MCF 10A (cell line): ENCODE results near the gene SUSD3. TPM values are rescaled to one million over a fixed set of nuclear protein-coding genes. Genes with fewer than 3 reads are reported as not detected.

Experiments
- BruUV-seq: library from RNA; stranded (reverse); fragments of 400-500 nt; replicated peaks from 2 replicates; lab custom pipeline; 2021; lab: Mats Ljungman, UMichigan
- CTCF ChIA-PET: fragments of 300-600 bp; sonication (Branson Sonifier 250); formaldehyde crosslinking; extraction: SDS; loops from one replicate; lab custom pipeline; 2021; ENCODE audit warnings: antibody characterized with exemption, inconsistent platforms; lab: Yijun Ruan, JAX
- POLR2A ChIA-PET: fragments of 300-600, 350-650 bp; sonication (Branson Sonifier 250); formaldehyde crosslinking; extraction: SDS; loops from one replicate; lab custom pipeline; 2020; ENCODE audit warnings: antibody characterized with exemption, inconsistent platforms; lab: Yijun Ruan, JAX
- DNase-seq: peaks from one replicate; pipeline ENCODE4 v3.0.0-alpha.2; 2018; ENCODE audit not compliant: unreplicated experiment
- H3K27ac Mint-ChIP-seq: one replicate; pipeline ENCODE4 v1.8.0; 2022; ENCODE audit warnings: mild to moderate bottlenecking, low read depth, mixed read lengths; ENCODE audit not compliant: unreplicated experiment
- H3K27me3 Mint-ChIP-seq: one replicate; pipeline ENCODE4 v1.8.0; 2022; ENCODE audit warnings: mixed read lengths; ENCODE audit not compliant: insufficient read depth, unreplicated experiment
- H3K36me3 Mint-ChIP-seq: one replicate; pipeline ENCODE4 v1.8.0; 2022; ENCODE audit warnings: mild to moderate bottlenecking, moderate library complexity, mixed read lengths; ENCODE audit not compliant: insufficient read depth, unreplicated experiment
- H3K4me1 Mint-ChIP-seq: one replicate; pipeline ENCODE4 v1.8.0; 2022; ENCODE audit warnings: mixed read lengths; ENCODE audit not compliant: insufficient read depth, unreplicated experiment
- H3K4me3 Mint-ChIP-seq: one replicate; pipeline ENCODE4 v1.8.0; 2022; ENCODE audit warnings: mild to moderate bottlenecking, moderate library complexity, mixed read lengths; ENCODE audit not compliant: unreplicated experiment
- H3K9me3 Mint-ChIP-seq: one replicate; pipeline ENCODE4 v1.8.0; 2022; ENCODE audit warnings: mixed read lengths; ENCODE audit not compliant: unreplicated experiment
- CTCF ChIP-seq: fragments of 200-600 bp; IDR thresholded peaks from one replicate; pipeline ENCODE4 v1.8.0; 2022; ENCODE audit warnings: antibody characterized with exemption, mild to moderate bottlenecking; ENCODE audit not compliant: unreplicated experiment
- intact Hi-C: fragments of 100-400 bp; cut with micrococcal nuclease; formaldehyde crosslinking; loops from 2 replicates; pipeline ENCODE4 v1.14.1; 2022
- total RNA-seq: library from RNA; stranded (reverse); gene quantifications from 2 replicates; pipeline ENCODE4 v1.2.3, GENCODE V29; 2022

SUSD3 gene
- total RNA-seq, 1 experiment from 2014 or later, result not detected

- Mint-ChIP-seq H3K4me1 (peaks cover 30% of the 10 kb centered on the region), H3K36me3 (peaks cover 4% of the 10 kb centered on the region), H3K4me3 (peak overlapping the region; percentile 78), H3K27me3 (no peaks in the 10 kb centered on the region), H3K27ac (peak overlapping the region; percentile 43), H3K9me3 (peaks cover 5% of the 10 kb centered on the region)
- DNase-seq, result no peak
- POLR2A ChIA-PET, result interaction anchor here (0.6 to 4.7 kb wide), 10 partner anchors 23 to 1041 kb away, joined by 3 to 37 read pairs (median 3); partner anchors contain the start of genes FAM120A, FAM120AOS and NINJ1
- no peak for TF ChIP-seq CTCF
- intact Hi-C loops, result loop anchor here (5.0 kb wide), 1 partner anchor 35 kb away; the partner anchor contains the start of gene NINJ1
- CTCF ChIA-PET, result interaction anchor here (0.5 to 3.8 kb wide), 4 partner anchors 12 to 142 kb away, joined by 3 to 35 read pairs (median 5); no protein-coding TSS in a partner anchor
- BruUV-seq, result TSS peak; percentile 14
These were observed 38.4 kb downstream of the SUSD3 start for GRCh38 chr9:93096811-93097382.

- TF ChIP-seq CTCF, result no peak
- no TSS peak for BruUV-seq
- peak overlapping the region; percentile 43 for H3K27ac Mint-ChIP-seq
- peaks cover 4% of the 10 kb centered on the region for H3K36me3 Mint-ChIP-seq
- intact Hi-C loops, result loop anchor here (5.0 kb wide), 1 partner anchor 35 kb away; the partner anchor contains the start of gene NINJ1
- H3K4me1 Mint-ChIP-seq, result peaks cover 23% of the 10 kb centered on the region
- H3K9me3 Mint-ChIP-seq, result no peaks in the 10 kb centered on the region
- ChIA-PET POLR2A (interaction anchor here (0.6 to 4.7 kb wide), 9 partner anchors 11 to 1042 kb away, joined by 3 to 37 read pairs (median 6); partner anchors contain the start of genes FAM120A and NINJ1), CTCF (interaction anchor here (0.8 to 3.8 kb wide), 3 partner anchors 12 to 142 kb away, joined by 3 to 35 read pairs (median 6); no protein-coding TSS in a partner anchor)
- H3K4me3 Mint-ChIP-seq, result peak overlapping the region; percentile 78
- H3K27me3 Mint-ChIP-seq, result no peaks in the 10 kb centered on the region
- DNase-seq, result no peak
These were observed 39.2 kb downstream of the SUSD3 start for GRCh38 chr9:93097511-93098201.

- no peak for TF ChIP-seq CTCF
- intact Hi-C loops, result loop anchor here (5.0 kb wide), 1 partner anchor 34 kb away; the partner anchor contains the start of gene NINJ1
- ChIA-PET CTCF (interaction anchor here (0.6 to 3.8 kb wide), 3 partner anchors 11 to 145 kb away, joined by 3 to 35 read pairs (median 3); no protein-coding TSS in a partner anchor), POLR2A (interaction anchor here (0.6 to 4.7 kb wide), 8 partner anchors 10 to 353 kb away, joined by 3 to 37 read pairs (median 4); partner anchors contain the start of genes FAM120A and NINJ1)
- peak; percentile 98 for DNase-seq
- H3K4me3 Mint-ChIP-seq, result peak overlapping the region; percentile 78
- H3K27me3 Mint-ChIP-seq, result no peaks in the 10 kb centered on the region
- H3K9me3 Mint-ChIP-seq, result no peaks in the 10 kb centered on the region
- peak overlapping the region; percentile 43 for H3K27ac Mint-ChIP-seq
- peaks cover 23% of the 10 kb centered on the region for H3K4me1 Mint-ChIP-seq
- peaks cover 6% of the 10 kb centered on the region for H3K36me3 Mint-ChIP-seq
- no TSS peak for BruUV-seq
These were observed 39.9 kb downstream of the SUSD3 start for GRCh38 chr9:93098236-93098946.
